AG04449 (cell line): ENCODE data around the gene ACP7.

Experiments used
- CTCF ChIA-PET: fragments of 350-600 bp; formaldehyde crosslinking; extraction: SDS; loops from one replicate; lab custom pipeline; 2021; ENCODE audit warnings: antibody characterized with exemption; lab: Yijun Ruan, JAX
- POLR2A ChIA-PET: fragments of 400-600, 350-600 bp; formaldehyde crosslinking; extraction: SDS; loops from one replicate; lab custom pipeline; 2020; ENCODE audit warnings: antibody characterized with exemption, inconsistent platforms; lab: Yijun Ruan, JAX
- DNase-seq: peaks from one replicate; pipeline ENCODE4 v3.0.0-alpha.2; 2010; ENCODE audit warnings: low read depth, low spot score
- H3K4me3 ChIP-seq: 2 replicates; pipeline ENCODE4 v1.5.1; 2011; ENCODE audit warnings: low read depth, mild to moderate bottlenecking, control low read depth, low read length
- CTCF ChIP-seq: IDR thresholded peaks from one replicate; pipeline ENCODE4 v1.5.1; 2011; ENCODE audit warnings: mild to moderate bottlenecking, moderate library complexity, low read length, control low read depth, inconsistent platforms; ENCODE audit not compliant: insufficient read depth; ENCODE audit errors: missing control alignments

Gene ACP7

DNA sequence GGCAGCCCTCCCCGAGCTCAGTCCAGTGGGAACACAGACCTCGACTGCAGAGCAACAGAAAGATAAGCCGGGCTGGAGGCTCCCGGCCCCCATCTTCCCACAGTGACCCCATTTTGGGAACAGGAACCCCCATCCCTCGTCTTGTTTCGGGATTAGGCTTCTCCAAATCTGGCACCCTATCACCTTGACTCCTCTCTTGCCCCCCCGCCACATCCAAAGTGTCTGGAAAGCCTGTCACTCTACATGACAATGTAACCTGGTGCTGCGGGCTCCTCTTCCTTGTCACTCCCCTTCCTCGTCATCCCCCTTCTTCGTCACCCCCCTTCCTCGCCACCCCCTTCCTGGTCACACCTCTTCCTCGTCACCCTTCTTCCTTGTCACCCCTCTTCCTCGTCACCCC is 51.5 kb downstream of the ACP7 start:
- ChIA-PET POLR2A (no interaction called here), CTCF (no interaction called here)
- TF ChIP-seq CTCF: no peak
- no peak for DNase-seq
- no peak overlapping the region for H3K4me3 ChIP-seq

- ChIA-PET POLR2A (no interaction called here), CTCF (interaction anchor here (2.5 kb wide), 1 partner anchor 8 kb away, joined by 9 read pairs; no protein-coding TSS in a partner anchor)
- TF ChIP-seq CTCF: no peak
- no peak for DNase-seq
- H3K4me3 ChIP-seq: no peak overlapping the region
Measured at GRCh38 chr19:39136225-39136940, 52.2 kb downstream of the ACP7 start.

DNA sequence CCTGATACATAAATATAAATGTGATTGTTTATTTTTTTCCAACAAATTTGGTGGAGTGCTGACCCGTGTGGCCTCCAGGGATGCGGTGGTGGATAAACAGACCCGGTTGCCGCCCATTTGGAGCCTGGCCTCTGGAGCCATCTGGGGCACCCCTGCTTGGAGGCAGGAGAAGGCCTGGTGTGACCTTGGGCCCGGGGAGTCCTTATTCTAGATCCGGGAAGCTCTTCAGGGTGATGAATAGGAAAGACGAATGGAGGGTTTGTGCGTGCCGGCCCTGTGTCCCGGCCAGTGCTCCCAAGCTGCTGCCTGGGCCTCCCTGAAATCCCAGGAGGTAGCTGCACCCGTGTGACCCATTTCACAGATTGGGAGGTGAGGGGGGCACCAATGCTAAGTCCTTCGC is 53.0 kb downstream of the ACP7 start:
- POLR2A ChIA-PET: no interaction called here
- CTCF ChIA-PET: interaction anchor here (2.5 kb wide), 2 partner anchors 9 to 190 kb away, joined by 6 to 9 read pairs; no protein-coding TSS in a partner anchor
- TF ChIP-seq CTCF: no peak
- no peak for DNase-seq
- no peak overlapping the region for H3K4me3 ChIP-seq

- CTCF ChIA-PET: interaction anchor here (2.5 kb wide), 2 partner anchors 11 to 189 kb away, joined by 6 to 9 read pairs; no protein-coding TSS in a partner anchor
- no peak for DNase-seq
- no peak for TF ChIP-seq CTCF
- no peak overlapping the region for H3K4me3 ChIP-seq
- POLR2A ChIA-PET: no interaction called here
Measured at GRCh38 chr19:39138221-39139211, 54.3 kb downstream of the ACP7 start.

GRCh38 chr19:39139305-39139874 is 55.2 kb downstream of the ACP7 start:
- no peak for TF ChIP-seq CTCF
- POLR2A ChIA-PET: no interaction called here
- CTCF ChIA-PET: interaction anchor here (1.0 to 2.5 kb wide), 3 partner anchors 11 to 210 kb away, joined by 3 to 9 read pairs (median 6); no protein-coding TSS in a partner anchor
- DNase-seq: no peak
- H3K4me3 ChIP-seq: no peak overlapping the region

DNA sequence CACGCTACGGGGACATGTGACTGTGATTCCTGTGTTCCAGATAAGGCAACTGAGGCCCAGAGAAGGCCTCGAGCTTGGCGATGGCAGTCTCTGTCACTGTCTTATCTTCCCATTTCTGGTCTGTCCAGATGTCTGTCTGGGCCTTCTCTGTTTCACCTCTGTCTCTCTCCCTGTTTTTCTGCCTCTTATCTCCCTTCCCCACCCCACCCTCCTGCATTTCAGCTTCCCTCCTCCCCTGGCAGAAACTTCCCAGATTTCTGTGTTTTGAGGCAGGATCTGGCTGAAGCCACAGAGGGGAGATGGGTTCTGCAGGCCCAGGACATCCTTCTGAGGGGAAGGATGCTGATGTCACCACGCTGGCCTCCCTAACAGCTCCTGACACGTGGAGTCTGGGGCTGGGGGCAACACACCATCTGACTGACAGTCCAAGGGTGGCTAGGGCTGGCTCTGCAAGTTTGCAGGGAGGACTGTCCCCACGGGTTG is 55.8 kb downstream of the ACP7 start:
- TF ChIP-seq CTCF: no peak
- CTCF ChIA-PET: interaction anchor here (1.0 kb wide), 1 partner anchor 210 kb away, joined by 3 read pairs; no protein-coding TSS in a partner anchor
- DNase-seq: no peak
- H3K4me3 ChIP-seq: no peak overlapping the region
- POLR2A ChIA-PET: no interaction called here
